ENCODE measurements around the gene MCM3.

Gene MCM3

GRCh38 chr6:52301326-52301725, 16.8 kb upstream of the MCM3 start:
- no peak for DNase-seq (ENCODE audit: low spot score)

DNA sequence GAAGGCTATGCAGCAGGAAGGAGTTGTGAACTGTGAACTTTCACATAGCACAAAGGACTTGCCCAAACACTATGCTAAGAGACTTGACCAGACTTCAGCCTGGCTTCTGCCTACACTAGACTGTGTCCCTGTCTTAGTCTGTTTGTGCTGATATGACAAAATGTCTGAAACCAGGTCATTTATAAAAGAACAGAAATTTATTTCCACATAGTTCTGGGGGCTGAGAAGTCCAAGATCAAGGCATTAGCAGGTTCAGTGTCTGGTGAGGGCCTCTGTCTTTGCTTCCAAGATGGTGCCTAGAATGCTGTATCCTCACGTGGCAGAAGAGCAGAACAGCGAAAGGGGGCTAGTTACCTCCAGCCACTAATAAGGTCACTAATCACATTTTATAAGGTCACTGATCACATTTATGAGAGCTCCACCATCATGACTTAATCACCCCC, 16.0 kb upstream of the MCM3 start:
- no peak for DNase-seq (ENCODE audit: low spot score)

DNA sequence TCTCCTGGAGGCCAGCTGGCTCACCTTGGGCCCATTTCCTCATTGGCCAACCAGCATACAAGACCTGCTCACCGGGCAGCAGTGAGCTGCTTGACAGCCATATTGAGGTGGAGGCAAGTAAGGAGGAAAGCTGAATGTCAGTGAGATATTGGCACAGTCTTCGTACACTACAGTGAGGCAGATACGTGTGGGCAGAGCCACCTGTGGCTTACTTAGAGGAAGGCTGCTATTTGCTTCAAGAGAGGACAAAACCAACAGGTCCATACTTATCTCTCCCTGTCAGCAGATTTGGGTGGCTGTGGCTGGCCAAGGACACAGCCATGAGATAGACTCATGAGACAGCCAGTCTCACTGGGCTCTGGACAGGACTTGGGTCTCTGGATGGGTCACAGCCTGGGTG, 15.1 kb upstream of the MCM3 start:
- no peak for DNase-seq (ENCODE audit: low spot score)

DNA sequence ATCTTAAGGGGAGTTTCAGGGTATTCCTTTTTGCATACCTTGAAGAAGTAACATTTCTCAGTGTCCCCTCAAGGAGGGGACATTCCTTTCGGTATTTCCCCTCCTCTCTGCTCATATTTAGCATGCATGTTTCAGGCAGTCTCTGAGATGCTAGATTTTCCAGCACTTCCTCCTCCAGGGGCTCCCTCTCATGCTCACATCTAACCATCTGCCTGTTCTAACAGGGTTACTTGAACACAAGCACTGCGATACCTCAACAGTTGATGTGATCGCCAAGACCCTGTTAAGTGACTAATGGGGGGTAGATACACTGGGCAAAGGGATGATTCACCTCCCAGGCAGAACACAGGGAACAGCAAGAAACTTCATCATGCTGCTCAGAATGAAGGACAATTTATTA, 12.9 kb upstream of the MCM3 start:
- DNase-seq (ENCODE audit: low spot score) = no peak

DNA sequence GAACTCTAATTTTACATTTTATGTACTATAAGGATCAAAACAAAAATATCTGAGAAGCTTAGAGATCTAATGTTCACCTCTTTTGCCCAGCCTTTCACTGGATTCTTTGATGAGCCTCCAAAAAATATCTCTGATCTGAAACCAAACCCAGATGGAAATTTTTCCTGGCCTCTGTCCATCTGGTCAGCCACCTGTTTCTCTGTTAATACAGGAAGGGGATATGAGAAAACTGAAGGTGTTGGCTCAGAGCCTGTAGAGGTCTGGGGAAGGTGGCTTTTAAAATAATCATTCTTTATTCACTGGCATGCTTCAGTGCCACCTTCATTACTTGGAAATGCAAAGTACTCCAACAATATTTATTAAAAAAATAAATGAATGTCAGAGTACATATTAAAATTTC, 8.5 kb upstream of the MCM3 start:
- DNase-seq (ENCODE audit: low spot score) = no peak

DNA sequence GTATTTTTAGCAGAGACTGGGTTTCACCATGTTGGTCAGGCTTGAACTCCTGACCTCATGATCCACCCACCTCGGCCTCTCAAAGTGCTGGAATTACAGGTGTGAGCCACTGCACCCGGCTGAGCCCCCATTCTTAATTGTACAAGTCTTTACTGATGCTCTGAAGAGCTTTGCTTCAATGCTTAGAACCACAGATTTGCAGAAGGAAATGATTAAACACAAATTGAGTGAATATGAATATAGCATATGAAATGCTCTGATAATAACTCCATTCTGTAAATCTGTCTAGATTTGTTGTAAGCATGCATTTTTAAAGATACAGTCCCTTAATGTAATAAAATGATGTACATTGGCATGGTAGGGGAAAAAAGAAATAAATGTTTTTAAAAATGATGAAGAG, 4.3 kb upstream of the MCM3 start:
- DNase-seq (ENCODE audit: low spot score) = no peak

- DNase-seq (ENCODE audit: low spot score) = no peak
These were observed 3.7 kb upstream of the MCM3 start for GRCh38 chr6:52288216-52288615.

DNA sequence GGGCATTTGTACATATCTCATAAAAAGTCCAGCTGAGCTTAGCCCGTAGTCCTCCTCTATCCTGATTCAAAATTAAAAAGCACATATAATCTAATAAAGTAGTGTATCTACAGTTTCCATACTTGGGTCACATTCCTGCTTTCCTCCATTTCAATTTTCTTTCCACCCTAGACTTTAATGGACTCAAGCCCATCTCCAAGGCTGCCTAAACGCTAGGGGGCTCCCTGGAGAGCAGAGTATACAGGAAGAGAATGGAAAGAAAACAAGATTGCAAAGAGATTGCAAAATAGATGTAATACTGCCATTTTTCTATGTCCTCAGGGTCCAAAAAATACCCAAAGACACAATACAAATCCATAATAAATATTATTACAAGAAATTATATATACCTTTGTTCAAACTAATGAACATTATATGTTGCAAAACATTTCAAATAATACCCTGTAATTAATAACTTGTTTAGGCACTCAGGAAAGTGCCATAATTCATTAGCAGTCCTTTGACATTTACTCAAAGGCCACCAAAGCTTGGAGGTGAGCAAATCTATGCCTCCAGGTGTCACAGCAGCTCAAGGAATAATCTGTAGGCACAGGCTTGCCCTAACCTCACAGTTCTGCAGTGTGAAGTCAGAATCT, 2.4 kb upstream of the MCM3 start:
- DNase-seq (ENCODE audit: low spot score) = peak; percentile 80

DNA sequence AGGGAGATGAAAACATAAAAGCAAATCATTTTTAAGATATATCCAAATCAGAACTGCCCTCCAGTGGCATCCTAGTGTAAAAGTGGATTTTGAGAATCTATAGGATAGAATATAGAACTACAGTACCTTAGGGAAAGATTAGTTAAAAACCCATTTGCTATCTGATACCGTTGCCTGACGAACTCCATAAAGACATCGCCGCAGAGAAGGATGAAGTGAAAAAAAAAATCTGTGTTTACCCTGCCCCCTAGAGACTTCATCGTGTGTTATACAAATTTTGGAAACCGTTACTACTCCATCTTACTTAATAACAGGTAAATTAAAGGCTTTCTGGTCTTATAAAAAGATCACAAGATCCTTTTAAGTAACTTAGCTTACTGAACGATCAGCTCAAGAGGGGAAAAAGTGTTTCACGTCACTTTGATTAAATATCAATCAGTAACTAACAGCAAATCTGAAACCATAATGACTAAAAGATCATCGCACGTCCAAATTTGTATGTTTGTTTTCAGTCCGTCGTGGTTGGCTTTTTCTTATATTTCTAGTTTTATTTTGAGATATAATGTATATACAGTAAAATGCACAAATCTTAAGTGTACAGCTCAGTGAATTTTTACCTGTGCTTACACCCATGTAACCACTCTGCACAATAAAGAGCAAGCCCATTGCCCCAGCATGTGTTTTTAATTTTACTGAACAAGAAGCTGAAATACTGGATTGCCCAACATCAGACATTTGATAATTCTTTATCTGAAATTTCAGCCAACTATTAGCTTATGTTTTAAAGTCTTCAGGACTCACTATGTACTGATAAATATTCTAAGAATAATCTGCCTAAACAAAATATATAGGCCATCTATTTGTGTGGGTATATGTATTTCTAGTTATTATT, 881 bp upstream of the MCM3 start:
- no peak for DNase-seq (ENCODE audit: low spot score)

GRCh38 chr6:52284131-52284459, 447 bp downstream of the MCM3 start:
- DNase-seq (ENCODE audit: low spot score) = peak; percentile 29

- DNase-seq (ENCODE audit: low spot score) = no peak
These were observed 1.4 kb downstream of the MCM3 start for GRCh38 chr6:52283111-52283510.

GRCh38 chr6:52276130-52276529, 8.4 kb downstream of the MCM3 start:
- DNase-seq (ENCODE audit: low spot score) = no peak

GRCh38 chr6:52271852-52272460, 12.6 kb downstream of the MCM3 start:
- no peak for DNase-seq (ENCODE audit: low spot score)

DNA sequence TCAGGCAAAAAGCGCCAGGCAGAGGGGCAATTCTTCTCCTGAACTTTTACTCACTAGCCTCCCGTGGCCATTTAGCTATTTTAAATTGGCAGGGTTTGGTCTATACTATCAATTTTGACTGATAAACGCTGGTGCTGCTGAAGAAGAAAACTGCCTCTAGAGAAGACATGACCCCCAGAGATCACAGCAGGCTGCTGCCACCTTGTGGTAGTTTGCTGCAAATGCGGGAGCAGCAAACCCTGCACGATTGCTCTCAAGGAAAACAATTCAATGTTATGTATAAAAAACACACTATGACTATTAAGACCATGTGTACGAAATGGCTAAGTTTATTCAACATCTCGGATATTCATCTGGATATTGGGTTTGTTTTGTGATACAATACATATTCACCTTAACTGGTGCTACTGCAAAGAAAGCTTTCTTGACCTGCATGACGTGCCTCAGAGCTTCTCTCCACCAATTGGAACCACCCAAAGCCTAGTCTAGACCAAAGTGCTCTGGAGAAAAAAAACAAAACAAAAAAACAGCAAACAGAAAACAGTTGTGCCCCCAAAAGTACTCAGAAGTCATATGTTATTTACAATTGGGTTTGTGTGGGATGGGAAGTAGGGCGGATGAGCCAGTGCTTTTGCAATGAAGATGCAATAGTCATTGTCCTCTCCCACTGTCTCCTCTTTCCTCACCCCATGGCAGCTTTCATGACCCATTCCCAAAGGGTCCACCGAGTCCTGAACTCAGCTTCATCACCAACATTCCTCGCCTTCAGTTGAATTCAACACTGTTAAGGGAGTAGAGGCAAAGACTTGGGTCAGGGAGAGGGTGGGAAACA, 20.6 kb downstream of the MCM3 start:
- peak; percentile 59 for DNase-seq (ENCODE audit: low spot score)

DNA sequence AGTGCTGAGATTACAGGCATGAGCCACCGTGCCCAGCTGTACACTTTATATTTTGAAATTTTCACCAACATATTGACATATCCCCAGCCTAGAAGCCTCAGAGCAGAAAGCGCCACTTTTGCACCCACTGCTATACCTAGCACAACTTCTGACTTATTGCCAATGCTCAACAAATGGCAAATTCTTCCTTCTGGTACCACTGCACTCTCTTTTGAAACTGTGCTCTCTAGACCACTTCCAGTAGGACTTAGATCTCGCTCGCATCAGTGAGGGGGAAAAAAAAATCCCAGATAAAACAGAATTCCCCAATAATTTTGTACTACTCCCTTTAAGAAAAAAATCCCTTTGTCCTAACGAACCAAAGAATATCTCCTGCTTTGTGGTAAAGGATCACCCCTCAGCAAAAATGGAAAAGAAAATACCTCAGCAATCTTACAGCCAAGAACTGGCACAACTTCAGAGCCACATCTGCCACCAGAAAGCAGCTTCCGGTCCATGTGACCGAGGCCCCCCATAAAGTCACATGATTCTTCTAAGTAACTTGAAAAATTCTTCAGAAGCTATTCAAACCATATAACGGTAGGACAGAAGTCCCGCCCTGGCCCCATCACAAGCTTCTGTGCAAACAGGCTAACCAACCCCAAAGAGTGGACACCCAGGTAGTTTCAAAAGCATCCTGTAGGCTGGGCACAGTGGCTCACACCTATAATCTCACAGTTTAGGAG, 21.8 kb downstream of the MCM3 start:
- no peak for DNase-seq (ENCODE audit: low spot score)

DNA sequence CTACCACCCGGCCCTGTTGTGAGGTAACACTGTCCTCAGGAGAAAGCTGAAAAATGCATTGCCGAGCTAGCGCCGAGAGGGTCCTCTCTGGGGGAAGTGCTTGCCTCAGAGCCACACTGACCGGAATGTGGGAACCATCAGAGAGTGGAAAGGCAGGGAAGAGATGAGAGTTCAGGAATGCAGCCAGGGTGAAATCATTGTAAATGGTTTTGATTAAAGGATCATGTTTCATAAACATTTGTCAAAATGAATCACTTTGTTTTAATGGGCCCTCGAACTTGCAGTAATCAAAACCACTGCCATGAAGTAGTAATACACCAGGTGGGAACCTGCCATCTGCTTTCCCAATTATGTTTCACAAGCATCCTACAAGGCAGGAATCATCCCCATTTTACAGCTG, 23.3 kb downstream of the MCM3 start:
- no peak for DNase-seq (ENCODE audit: low spot score)

- no peak for DNase-seq (ENCODE audit: low spot score)
These were observed 23.9 kb downstream of the MCM3 start for GRCh38 chr6:52260634-52261033.

DNA sequence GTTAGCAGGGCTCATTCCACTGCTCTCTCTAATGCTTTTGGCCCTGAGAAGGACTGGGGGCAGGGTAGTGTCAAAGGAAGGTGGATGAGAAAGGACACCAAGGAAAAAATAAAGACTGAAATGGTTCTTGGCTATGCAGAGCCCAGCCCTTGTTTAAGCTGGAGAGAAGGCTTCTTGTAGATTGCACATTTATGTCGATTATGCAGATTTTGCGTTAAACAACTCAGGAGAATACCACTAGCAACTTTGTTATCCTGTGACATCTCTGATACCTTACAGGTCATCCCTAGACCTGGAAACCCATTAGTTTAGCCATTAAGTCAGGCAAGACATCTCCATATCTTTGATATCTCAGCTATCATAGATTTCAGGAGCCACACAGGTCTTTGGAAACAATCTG, 29.1 kb downstream of the MCM3 start:
- no peak for DNase-seq (ENCODE audit: low spot score)

- DNase-seq (ENCODE audit: low spot score) = no peak
These were observed 29.7 kb downstream of the MCM3 start for GRCh38 chr6:52254731-52255378.

- DNase-seq (ENCODE audit: low spot score) = no peak
These were observed 31.0 kb downstream of the MCM3 start for GRCh38 chr6:52253494-52253893.

GRCh38 chr6:52251113-52251512, 33.4 kb downstream of the MCM3 start:
- DNase-seq (ENCODE audit: low spot score) = no peak
